ENCODE data around the gene TUT7. TPM values are rescaled to one million over a fixed set of nuclear protein-coding genes. Genes with fewer than 3 reads are reported as not detected.
A peak's percentile ranks its signal among the peaks of the same experiment; 100 is the strongest.

The TUT7 gene
- total RNA-seq, 1 experiment from 2014 or later = 17.2 TPM

DNA sequence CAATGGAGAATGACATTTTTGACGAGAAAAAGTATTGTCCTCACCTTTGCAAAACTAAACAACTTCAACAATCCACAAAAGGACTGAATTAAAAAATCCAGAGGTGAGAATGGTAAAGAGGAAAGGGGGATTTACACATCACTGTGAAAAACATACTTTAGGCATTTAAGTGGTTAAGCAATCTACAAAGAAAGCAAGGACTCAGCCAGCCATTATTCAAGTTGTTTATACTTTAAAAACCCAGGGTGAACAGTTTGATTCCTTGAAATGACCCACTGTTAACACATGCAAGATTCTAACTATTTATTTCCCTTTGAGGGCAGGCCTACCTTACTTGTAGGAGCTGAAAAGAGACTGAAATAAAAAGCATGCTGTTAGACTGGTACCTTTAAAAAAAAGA lies 29.3 kb downstream of the TUT7 start:
- Histone ChIP-seq H3K4me3 (ENCODE audit: low read depth, low read length) (no peak overlapping the region), H3K4me1 (no peaks in the 10 kb centered on the region), H3K36me3 (ENCODE audit: control insufficient read depth, insufficient read depth, low read length) (no peaks in the 10 kb centered on the region), H3K27me3 (replicated peaks; ENCODE audit: control insufficient read depth, insufficient read depth, low read length) (no peaks in the 10 kb centered on the region), H3K9me3 (no peaks in the 10 kb centered on the region)
- ChIA-PET CTCF (no interaction called here), POLR2A (no interaction called here)
- Mint-ChIP-seq H3K4me3 (ENCODE audit: unreplicated experiment) (no peak overlapping the region), H3K27me3 (ENCODE audit: insufficient read depth, unreplicated experiment) (no peaks in the 10 kb centered on the region), H3K9me3 (ENCODE audit: unreplicated experiment) (no peaks in the 10 kb centered on the region), H3K4me1 (ENCODE audit: low read depth, unreplicated experiment) (no peaks in the 10 kb centered on the region), H3K36me3 (ENCODE audit: insufficient read depth, unreplicated experiment) (peaks cover 27% of the 10 kb centered on the region), H3K27ac (ENCODE audit: unreplicated experiment) (no peak overlapping the region)
- DNase-seq = no peak
- BruUV-seq (replicated peaks) = no TSS peak
- no peak for TF ChIP-seq CTCF (IDR thresholded peaks at IDR 0.05; ENCODE audit: insufficient read depth in 1 of 2, low read depth in 1 of 2, low read length in 1 of 2, severe bottlenecking in 1 of 2, unreplicated experiment in 1 of 2)
- intact Hi-C loops (cut with micrococcal nuclease; ENCODE audit: unreplicated experiment) = no loop called here

DNA sequence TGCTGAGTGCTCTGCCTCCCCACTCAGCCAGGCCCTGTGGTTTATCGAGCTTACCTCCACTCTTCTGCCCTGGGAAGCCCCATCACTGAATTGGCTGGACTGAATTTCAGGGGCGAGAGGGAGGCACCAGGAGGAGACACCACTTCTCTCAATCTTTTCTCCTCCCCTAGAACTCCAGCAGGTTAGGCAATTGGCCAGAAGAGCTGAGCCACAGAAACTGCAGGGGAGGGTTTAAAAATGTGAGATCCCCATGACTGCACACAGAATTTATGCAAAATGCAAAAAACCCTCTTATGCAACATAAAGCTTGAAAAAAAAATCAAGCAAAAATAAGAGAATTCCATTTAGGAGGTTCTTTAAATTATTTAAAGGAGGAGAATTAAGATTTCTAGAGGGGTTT lies 29.9 kb downstream of the TUT7 start:
- no TSS peak for BruUV-seq (replicated peaks)
- Histone ChIP-seq H3K27me3 (replicated peaks; ENCODE audit: control insufficient read depth, insufficient read depth, low read length) (no peaks in the 10 kb centered on the region), H3K4me3 (ENCODE audit: low read depth, low read length) (no peak overlapping the region), H3K4me1 (no peaks in the 10 kb centered on the region), H3K36me3 (ENCODE audit: control insufficient read depth, insufficient read depth, low read length) (no peaks in the 10 kb centered on the region), H3K9me3 (no peaks in the 10 kb centered on the region)
- ChIA-PET POLR2A (no interaction called here), CTCF (no interaction called here)
- no peak for DNase-seq
- H3K4me3 Mint-ChIP-seq (ENCODE audit: unreplicated experiment) = no peak overlapping the region
- no peak overlapping the region for H3K27ac Mint-ChIP-seq (ENCODE audit: unreplicated experiment)
- H3K36me3 Mint-ChIP-seq (ENCODE audit: insufficient read depth, unreplicated experiment) = peaks cover 30% of the 10 kb centered on the region
- TF ChIP-seq CTCF (IDR thresholded peaks at IDR 0.05; ENCODE audit: insufficient read depth in 1 of 2, low read depth in 1 of 2, low read length in 1 of 2, severe bottlenecking in 1 of 2, unreplicated experiment in 1 of 2) = no peak
- H3K27me3 Mint-ChIP-seq (ENCODE audit: insufficient read depth, unreplicated experiment) = no peaks in the 10 kb centered on the region
- H3K9me3 Mint-ChIP-seq (ENCODE audit: unreplicated experiment) = no peaks in the 10 kb centered on the region
- intact Hi-C loops (cut with micrococcal nuclease; ENCODE audit: unreplicated experiment) = no loop called here
- no peaks in the 10 kb centered on the region for H3K4me1 Mint-ChIP-seq (ENCODE audit: low read depth, unreplicated experiment)

DNA sequence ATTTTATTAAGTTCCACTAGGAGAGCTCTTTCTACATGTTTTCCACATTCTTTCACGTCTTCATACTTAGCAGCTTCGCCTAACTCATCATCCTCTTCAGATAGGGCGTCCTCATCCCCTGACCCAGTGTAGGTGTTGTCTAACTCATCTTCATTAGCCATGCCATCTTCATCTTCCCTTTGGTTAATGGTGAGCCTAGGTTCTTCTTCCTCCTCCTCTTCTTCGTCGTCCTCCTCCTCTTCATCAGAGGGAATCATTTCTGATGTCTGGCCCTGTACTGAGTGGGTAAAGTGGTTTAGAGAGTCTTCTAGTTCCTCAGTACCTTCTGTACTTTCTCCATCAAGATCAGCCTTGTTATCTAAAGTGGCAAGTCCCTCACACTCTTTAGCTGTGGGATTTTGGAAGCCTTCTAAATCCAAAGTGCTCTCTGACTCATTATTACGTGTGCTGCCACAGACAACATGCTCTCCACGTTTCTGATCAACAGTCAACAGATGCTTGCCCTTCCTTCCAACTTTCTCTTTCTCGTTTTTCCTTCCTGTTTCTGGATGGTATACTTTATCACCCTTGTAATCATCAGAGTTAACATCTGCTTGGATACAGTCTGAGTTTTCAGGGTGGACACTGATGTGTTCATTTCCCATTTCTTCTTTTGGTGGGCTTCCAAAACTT lies 31.1 kb downstream of the TUT7 start:
- no peaks in the 10 kb centered on the region for H3K4me1 ChIP-seq
- Mint-ChIP-seq H3K4me3 (ENCODE audit: unreplicated experiment) (no peak overlapping the region), H3K27me3 (ENCODE audit: insufficient read depth, unreplicated experiment) (no peaks in the 10 kb centered on the region), H3K9me3 (ENCODE audit: unreplicated experiment) (no peaks in the 10 kb centered on the region), H3K36me3 (ENCODE audit: insufficient read depth, unreplicated experiment) (peaks cover 30% of the 10 kb centered on the region), H3K27ac (ENCODE audit: unreplicated experiment) (no peak overlapping the region), H3K4me1 (ENCODE audit: low read depth, unreplicated experiment) (no peaks in the 10 kb centered on the region)
- no peak overlapping the region for H3K4me3 ChIP-seq (ENCODE audit: low read depth, low read length)
- ChIA-PET CTCF (no interaction called here), POLR2A (no interaction called here)
- H3K36me3 ChIP-seq (ENCODE audit: control insufficient read depth, insufficient read depth, low read length) = no peaks in the 10 kb centered on the region
- no peaks in the 10 kb centered on the region for H3K27me3 ChIP-seq (replicated peaks; ENCODE audit: control insufficient read depth, insufficient read depth, low read length)
- intact Hi-C loops (cut with micrococcal nuclease; ENCODE audit: unreplicated experiment) = no loop called here
- DNase-seq = no peak
- no peak for TF ChIP-seq CTCF (IDR thresholded peaks at IDR 0.05; ENCODE audit: insufficient read depth in 1 of 2, low read depth in 1 of 2, low read length in 1 of 2, severe bottlenecking in 1 of 2, unreplicated experiment in 1 of 2)
- TSS peak; percentile 39 for BruUV-seq (replicated peaks)
- no peaks in the 10 kb centered on the region for H3K9me3 ChIP-seq

All from Caco-2 (cell line).